ENCODE data around the gene OMA1.

The OMA1 gene

GRCh38 chr1:58457023-58457635, 89.4 kb downstream of the OMA1 start:
- DNase-seq (ENCODE audit: low read depth): no peak

DNA sequence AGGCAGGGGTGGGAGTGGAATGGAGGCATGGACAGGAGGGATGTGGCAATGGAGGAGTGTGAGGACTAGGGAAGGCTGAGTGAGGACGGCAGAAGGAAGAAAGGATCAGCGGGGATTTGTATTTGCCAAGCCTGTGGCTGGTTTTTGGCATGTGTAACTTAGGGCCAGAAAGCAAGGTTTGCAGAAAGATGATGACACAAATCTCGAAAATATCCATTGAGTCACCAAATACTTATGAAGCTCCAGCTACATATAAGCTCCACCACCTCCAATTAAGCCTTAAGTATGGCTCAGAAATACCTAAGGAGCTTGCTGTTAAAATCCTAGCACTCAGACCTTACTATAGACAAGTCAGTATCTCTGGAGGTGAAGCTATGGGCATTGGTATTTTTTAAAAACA, 90.1 kb downstream of the OMA1 start:
- DNase-seq (ENCODE audit: low read depth): no peak

DNA sequence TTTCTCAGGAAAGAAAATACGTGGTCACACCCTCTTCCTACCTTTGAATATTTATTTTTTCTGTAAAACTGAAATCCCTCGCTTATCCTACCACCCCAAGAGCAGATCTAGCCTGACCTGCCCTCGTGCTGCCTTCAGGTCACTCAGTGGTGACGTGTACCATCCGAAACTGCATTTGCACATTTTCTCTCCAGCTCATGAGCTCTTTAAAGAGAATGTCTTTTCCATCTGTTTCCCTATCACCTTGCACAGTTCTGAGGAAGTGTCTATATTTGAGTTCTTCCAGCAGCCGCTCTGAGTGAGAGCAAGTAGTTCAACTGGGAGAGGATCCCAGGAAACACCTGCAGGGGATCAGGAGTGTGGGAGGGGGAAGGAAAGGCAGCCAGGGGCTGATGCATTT, 91.7 kb downstream of the OMA1 start:
- no peak for DNase-seq (ENCODE audit: low read depth)

- DNase-seq (ENCODE audit: low read depth): no peak
Measured at GRCh38 chr1:58454385-58454784, 92.1 kb downstream of the OMA1 start.

DNA sequence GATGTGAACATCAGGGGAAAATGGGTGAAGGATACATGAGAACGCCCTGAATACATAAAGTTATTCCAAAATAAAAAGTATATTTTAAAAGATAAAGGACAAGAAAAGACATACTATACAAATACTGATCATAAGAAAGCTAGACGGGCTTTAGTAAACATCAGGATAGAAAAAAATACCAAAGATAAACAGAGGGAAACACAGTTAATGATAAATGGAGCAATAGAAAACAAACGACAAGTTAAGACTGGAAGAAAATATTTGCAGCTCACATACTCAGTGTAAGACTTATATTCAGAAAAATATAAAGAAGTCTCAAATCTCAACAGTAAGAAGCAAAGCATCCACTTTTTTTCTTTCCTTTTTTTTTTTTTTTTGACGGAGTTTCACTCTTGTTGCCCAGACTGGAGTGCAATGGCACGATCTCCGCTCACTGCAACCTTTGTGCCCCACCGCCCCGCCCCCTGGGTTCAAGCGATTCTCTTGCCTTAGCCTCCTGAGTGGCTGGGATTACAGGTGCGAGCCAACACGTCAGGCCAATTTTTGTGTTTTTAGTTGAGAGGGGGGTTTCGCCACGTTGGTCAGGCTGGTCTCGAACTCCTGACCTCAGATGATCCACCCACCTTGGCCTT, 94.8 kb downstream of the OMA1 start:
- DNase-seq (ENCODE audit: low read depth): no peak

GRCh38 chr1:58447886-58448285, 98.6 kb downstream of the OMA1 start:
- DNase-seq (ENCODE audit: low read depth): no peak

- DNase-seq (ENCODE audit: low read depth): no peak
Measured at GRCh38 chr1:58447042-58447441, 99.5 kb downstream of the OMA1 start.

GRCh38 chr1:58446368-58446767, 100.2 kb downstream of the OMA1 start:
- DNase-seq (ENCODE audit: low read depth): no peak

GRCh38 chr1:58443986-58444868, 102.3 kb downstream of the OMA1 start:
- no peak for DNase-seq (ENCODE audit: low read depth)

GRCh38 chr1:58442114-58442513, 104.4 kb downstream of the OMA1 start:
- DNase-seq (ENCODE audit: low read depth): no peak

GRCh38 chr1:58441699-58442098, 104.8 kb downstream of the OMA1 start:
- DNase-seq (ENCODE audit: low read depth): no peak

GRCh38 chr1:58440696-58441095, 105.8 kb downstream of the OMA1 start:
- DNase-seq (ENCODE audit: low read depth): no peak

GRCh38 chr1:58439946-58440345, 106.6 kb downstream of the OMA1 start:
- no peak for DNase-seq (ENCODE audit: low read depth)

DNA sequence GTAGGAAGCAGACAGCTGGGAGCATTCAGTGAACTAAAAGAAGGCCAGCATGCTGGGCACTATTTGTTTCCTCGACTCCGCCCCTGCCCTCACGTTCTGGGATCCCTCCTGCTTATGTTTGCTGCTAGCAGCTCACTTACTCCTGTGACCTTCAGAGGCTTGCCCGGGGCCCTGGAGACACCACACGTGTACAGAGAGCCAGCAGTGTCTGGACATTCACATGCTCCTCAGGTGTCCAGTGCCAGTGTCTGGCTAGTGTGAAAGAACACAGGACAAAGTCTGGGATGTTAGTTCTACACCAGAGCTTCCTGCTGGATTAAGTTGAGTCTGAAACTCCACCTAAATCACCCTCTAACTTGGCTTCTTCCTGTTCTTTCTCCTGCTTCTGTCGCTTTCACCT, 108.1 kb downstream of the OMA1 start:
- DNase-seq (ENCODE audit: low read depth): no peak

GRCh38 chr1:58437623-58438022, 108.9 kb downstream of the OMA1 start:
- no peak for DNase-seq (ENCODE audit: low read depth)

DNA sequence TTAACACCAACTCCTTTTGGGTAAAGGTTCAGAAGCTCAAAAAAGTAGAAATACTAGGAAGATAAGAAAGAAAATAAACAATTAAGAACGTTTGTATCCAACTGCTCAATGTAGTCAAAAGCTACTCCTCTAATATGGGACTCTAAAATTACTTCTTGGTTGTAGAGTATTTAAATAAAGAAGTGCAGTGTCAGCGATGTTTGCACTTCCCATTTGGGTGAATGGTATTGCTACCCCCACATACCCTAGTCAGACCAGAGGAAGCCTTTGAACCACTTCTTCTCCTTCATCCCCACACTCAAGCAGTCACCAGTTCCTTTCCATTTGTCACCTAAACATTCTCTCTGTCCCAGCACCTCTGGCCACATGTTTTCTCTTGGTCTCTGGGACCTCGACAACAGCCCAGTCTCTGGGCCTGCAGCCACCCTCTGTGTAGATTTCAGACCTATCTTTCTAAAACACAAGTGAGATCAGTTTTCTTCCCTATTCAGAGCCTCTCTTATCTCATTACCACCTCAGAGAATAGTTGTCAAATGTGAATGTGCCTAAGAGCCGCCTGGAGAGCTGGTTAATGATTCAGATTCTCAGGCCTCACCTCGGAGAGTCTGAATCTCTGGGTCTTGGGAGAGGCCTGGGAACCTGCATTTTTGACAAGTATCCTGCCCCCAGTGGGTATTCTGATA, 109.8 kb downstream of the OMA1 start:
- DNase-seq (ENCODE audit: low read depth): no peak

- DNase-seq (ENCODE audit: low read depth): no peak
Measured at GRCh38 chr1:58435376-58435775, 111.2 kb downstream of the OMA1 start.

GRCh38 chr1:58434607-58435006, 111.9 kb downstream of the OMA1 start:
- DNase-seq (ENCODE audit: low read depth): no peak

DNA sequence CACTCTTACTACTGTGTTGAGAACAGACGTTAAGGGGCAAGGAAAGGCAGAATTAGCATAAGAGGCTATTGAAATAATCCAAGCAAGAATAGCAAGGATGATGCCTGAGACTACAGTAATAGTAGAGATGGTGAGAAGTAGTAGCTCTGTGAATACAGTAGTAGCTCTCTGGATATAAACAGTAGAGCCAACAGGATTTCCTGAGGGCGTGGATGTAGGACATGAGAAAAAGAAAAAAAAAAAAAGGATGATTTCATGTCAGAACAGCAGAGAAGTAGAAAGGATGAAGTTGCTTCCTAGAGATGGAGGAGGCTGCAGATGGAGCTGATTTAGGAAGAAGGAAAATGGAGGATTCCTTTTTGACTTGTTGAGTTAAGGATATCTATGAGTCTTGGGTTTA, 112.3 kb downstream of the OMA1 start:
- no peak for DNase-seq (ENCODE audit: low read depth)

GRCh38 chr1:58432851-58433668, 113.5 kb downstream of the OMA1 start:
- DNase-seq (ENCODE audit: low read depth): no peak

DNA sequence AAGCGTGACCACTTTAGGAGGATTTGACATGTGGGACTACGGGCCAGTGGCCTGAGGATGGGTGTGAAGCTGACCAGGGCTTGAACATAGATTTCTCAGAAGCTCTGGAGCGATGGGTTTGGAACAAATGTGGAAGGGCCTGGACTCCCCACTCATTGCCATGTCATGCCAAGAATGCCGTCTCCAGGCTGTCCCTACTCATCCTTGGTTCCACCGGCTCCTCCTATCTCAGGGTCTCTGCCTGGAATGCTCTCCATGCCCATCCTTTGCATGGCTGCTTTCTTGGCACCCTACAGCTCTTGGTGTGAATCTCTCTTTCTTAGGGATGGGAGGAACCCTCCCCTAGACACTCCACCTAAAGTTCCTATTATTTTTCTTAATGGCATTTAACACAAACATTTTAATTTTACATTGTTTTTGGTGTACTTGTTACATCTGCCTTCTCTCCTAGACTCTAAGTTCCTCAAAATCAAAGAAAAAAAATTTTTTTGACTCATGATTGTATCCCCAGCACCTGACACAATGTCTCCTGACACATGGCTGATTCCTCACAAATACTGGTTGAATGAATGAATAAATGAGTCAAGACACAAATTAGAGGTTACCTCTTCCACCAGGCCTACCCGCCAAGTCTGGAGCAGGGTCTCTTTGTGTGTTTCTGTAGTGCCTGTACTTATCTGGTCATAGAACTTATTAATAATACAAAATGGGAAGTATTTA, 114.5 kb downstream of the OMA1 start:
- no peak for DNase-seq (ENCODE audit: low read depth)

All from stimulated activated CD8-positive, alpha-beta memory T cell treated with anti-CD3 and anti-CD28 coated beads, Interleukin-15, amount 100 ng/mL, for 24 hours (primary cell).